Fibroblast of peridontal ligament (primary cell): ENCODE measurements around the gene MYO1E.

Experiments
- DNase-seq: peaks from one replicate; pipeline ENCODE4 v3.0.0-alpha.2; 2010; ENCODE audit errors: extremely low read depth

MYO1E gene

GRCh38 chr15:59230531-59231055 is 142.1 kb downstream of the MYO1E start:
- DNase-seq, result no peak

- no peak for DNase-seq
Measured at GRCh38 chr15:59229453-59229852, 143.2 kb downstream of the MYO1E start.

- no peak for DNase-seq
Measured at GRCh38 chr15:59229015-59229414, 143.7 kb downstream of the MYO1E start.

- DNase-seq, result no peak
Measured at GRCh38 chr15:59227021-59227420, 145.7 kb downstream of the MYO1E start.

GRCh38 chr15:59224474-59224873 is 148.2 kb downstream of the MYO1E start:
- DNase-seq, result no peak

- no peak for DNase-seq
Measured at GRCh38 chr15:59223736-59224135, 148.9 kb downstream of the MYO1E start.

- DNase-seq, result no peak
Measured at GRCh38 chr15:59222906-59223550, 149.6 kb downstream of the MYO1E start.

- DNase-seq, result peak; percentile 80
Measured at GRCh38 chr15:59221511-59222505, 150.9 kb downstream of the MYO1E start.

- DNase-seq, result no peak
Measured at GRCh38 chr15:59218710-59219109, 154.0 kb downstream of the MYO1E start.

GRCh38 chr15:59217876-59218498 is 154.7 kb downstream of the MYO1E start:
- DNase-seq, result no peak

- DNase-seq, result no peak
Measured at GRCh38 chr15:59216911-59217310, 155.8 kb downstream of the MYO1E start.

- DNase-seq, result no peak
Measured at GRCh38 chr15:59210186-59210585, 162.5 kb downstream of the MYO1E start.

- no peak for DNase-seq
Measured at GRCh38 chr15:59208613-59209249, 163.9 kb downstream of the MYO1E start.

GRCh38 chr15:59206623-59207183 is 166.0 kb downstream of the MYO1E start, which contains the start of gene LDHAL6B:
Gene LDHAL6B (plus strand): TSS chr15:59206843. CDS start chr15:59206941, 98 bp downstream.
- DNase-seq, result no peak

- no peak for DNase-seq
Measured at GRCh38 chr15:59205839-59206622, 166.6 kb downstream of the MYO1E start.

- no peak for DNase-seq
Measured at GRCh38 chr15:59203657-59204056, 169.0 kb downstream of the MYO1E start.

- no peak for DNase-seq
Measured at GRCh38 chr15:59203008-59203407, 169.7 kb downstream of the MYO1E start.

GRCh38 chr15:59200560-59200959 is 172.1 kb downstream of the MYO1E start:
- no peak for DNase-seq

- peak; percentile 21 for DNase-seq
Measured at GRCh38 chr15:59199626-59200465, 172.8 kb downstream of the MYO1E start.

GRCh38 chr15:59197454-59197853 is 175.2 kb downstream of the MYO1E start:
- no peak for DNase-seq
